ENCODE measurements around the gene CZIB.

DNA sequence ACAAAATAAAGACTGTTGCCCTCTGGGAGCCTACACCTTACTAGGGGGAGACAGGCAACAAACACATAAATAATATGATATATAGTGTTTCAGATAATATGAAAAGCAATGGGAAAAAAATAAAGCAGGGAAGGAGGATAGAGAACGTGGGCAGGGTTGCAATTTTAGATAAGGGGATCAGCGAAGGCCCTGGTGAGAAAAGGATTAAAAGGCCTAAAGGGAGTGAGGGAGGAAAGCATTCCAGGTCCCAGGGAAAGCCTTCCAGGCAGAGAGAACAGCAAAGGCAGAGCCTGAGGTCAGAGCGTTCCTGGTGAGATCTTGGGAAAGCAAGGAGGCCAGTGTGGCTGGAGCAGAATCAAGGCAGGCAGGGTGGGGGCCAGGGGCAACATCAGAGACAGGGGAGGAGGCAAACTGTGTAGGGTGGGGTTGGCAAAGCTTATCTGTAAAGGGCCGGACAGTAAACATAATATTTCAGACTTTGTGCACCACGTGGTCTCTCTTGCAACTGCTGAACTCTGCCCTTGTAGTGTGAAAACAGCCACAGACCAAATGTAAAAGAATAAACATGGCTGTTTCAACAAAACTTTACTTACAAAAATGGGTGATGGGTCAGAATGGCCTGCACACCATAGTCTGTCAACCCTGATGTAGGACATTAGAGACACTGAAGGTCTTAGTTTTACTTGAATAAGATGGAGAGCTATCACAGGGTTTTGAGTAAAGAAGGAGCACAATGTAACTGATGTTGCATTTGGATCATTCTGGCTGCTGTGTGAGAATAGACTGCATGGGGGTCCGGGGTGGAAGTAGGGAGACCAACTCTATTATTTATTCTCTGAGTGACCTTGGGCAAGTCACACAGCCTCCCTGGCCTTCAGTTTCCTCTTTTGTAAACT, 37.1 kb downstream of the CZIB start:
- TF ChIP-seq, protein P1, sequence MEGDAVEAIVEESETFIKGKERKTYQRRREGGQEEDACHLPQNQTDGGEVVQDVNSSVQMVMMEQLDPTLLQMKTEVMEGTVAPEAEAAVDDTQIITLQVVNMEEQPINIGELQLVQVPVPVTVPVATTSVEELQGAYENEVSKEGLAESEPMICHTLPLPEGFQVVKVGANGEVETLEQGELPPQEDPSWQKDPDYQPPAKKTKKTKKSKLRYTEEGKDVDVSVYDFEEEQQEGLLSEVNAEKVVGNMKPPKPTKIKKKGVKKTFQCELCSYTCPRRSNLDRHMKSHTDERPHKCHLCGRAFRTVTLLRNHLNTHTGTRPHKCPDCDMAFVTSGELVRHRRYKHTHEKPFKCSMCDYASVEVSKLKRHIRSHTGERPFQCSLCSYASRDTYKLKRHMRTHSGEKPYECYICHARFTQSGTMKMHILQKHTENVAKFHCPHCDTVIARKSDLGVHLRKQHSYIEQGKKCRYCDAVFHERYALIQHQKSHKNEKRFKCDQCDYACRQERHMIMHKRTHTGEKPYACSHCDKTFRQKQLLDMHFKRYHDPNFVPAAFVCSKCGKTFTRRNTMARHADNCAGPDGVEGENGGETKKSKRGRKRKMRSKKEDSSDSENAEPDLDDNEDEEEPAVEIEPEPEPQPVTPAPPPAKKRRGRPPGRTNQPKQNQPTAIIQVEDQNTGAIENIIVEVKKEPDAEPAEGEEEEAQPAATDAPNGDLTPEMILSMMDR (conservative IDR thresholded peaks at IDR 0.05; ENCODE audit: low read length): no peak
- TF ChIP-seq EZH2phosphoT487 (IDR thresholded peaks at IDR 0.05; ENCODE audit: borderline replicate concordance, low read depth, low read length): no peak
